GM21576 (cell line): ENCODE results near the gene B9D1.

Experiments
- ATAC-seq: cut with Tn5 transposase; IDR thresholded peaks from one replicate; pipeline ENCODE4 v1.9.1; 2021; ENCODE audit warnings: mild to moderate bottlenecking, moderate library complexity; ENCODE audit not compliant: unreplicated experiment

The B9D1 gene

GRCh38 chr17:19327031-19327783 lies 35.3 kb downstream of the B9D1 start:
- no peak for ATAC-seq

GRCh38 chr17:19325542-19325941 lies 37.0 kb downstream of the B9D1 start:
- ATAC-seq = no peak

DNA sequence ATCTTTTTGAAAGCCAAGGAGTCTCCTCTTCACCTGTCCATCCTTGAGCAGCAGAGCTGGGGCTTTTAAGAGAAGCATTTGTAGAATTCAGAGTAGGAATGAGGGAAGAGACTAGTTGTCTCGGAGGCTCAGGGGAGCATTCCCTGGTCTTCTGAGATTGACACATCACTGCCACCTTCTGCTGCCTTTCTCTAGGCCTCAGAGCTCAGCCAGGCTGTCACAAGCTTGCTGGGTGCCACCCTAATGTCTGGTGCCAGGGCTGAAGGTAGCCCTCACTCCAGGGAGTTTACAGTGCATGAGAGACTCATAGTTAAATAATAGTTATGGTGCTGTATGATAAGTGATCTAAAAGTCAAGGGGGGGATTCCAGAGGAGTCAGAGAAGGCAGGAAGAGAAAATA lies 39.7 kb downstream of the B9D1 start:
- ATAC-seq = no peak

DNA sequence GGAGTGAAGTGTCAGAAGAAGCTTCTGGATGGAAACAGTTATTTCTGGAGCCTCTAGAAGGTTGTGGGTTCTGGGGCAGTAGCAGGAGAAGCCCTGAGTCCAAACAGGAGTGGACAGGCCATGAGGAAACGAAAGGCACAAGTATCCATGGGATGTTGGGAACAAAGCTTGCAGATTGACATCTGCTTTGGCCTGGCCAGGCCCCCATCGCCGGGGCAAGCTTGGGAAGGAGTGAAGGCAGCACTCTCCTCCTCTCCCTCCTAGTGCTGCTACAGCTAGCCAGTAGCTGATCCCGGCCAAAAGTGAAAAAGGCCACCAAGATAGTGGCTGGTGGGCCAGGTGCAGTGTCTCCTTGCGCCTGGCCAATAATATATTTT lies 40.4 kb downstream of the B9D1 start:
- ATAC-seq = no peak

DNA sequence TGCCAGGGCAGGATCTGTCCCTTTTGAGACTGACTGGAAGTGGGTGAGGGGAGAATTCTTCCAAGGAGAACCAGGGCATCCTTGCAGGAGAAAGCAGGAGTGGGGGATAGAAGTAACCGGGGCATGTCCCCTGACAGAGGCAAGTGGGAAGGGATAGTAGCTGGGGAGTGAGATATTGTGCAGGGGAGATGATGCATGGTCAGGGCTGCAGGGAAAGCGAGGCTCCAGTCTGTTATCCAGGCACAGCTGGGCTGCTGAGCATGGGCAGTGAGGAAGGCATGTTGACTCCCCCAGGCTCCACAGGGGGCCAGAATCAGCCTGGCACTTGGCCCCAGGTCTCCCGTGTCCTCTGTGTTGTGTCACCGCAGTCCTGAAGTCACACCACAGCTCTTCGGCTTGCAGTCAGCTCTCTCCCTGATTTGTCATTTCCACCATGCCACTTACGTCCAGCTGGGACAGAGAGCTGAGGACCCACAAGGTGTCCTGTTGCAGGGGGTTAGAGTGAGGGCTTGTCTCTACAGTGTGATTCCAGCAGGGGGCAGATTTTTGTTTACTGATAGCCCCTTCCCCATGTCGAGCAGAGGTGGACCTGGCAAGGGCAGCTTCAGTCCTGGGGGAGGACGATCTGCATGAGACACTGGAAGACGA lies 40.9 kb downstream of the B9D1 start:
- no peak for ATAC-seq

DNA sequence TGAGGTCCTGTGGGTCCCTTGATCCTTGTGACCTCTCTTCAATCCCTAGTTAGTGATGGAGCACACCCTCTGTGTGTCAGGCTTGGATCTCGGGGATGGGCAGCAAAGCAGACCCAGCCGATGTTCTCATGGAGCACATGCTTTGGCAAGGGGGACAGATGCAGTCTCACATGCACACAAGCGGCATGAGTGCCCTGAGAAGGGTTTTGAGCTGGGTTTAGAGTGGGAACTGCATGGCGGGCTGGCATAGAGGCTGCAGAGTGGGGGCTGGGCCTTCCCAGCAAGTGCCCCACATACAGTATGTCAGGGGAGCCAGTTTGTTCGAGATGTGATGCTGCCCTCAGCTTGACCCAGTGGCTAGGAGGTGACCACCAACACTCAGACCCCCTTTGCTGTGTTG lies 41.6 kb downstream of the B9D1 start:
- no peak for ATAC-seq

DNA sequence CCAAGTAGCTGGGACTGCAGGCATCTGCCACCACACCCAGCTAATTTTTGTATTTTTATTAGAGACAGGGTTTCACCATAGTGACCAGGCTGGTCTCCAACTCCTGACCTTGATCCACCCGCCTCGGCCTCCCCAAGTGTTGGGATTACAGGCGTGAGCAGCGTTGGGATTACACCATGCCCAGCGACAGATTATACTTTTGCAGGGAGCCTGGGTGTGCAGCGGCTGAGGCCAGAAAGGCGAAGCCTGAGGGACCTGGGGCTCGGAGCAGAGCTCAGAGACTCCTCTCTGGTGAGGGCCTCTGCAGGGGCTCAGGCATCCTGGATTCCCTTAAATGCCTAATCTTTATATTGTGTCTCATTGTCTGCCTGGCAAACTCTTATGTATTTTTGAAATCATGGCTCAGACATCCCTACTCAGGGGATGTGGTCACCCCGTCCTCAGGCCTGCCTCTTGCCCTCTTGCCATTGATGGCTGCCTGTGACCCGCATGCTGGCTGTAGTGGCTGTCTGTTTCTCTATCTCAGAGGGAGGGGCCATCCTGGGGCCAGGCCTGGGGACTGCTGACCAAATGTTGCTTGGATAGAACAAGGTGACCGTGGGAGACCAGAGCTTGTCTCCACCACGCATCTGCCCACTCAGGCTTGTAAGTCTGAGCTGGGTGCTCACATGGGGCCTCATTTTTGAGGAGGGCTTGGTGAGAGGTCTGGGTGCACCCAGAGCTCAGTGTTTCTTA lies 42.6 kb downstream of the B9D1 start:
- ATAC-seq = no peak

DNA sequence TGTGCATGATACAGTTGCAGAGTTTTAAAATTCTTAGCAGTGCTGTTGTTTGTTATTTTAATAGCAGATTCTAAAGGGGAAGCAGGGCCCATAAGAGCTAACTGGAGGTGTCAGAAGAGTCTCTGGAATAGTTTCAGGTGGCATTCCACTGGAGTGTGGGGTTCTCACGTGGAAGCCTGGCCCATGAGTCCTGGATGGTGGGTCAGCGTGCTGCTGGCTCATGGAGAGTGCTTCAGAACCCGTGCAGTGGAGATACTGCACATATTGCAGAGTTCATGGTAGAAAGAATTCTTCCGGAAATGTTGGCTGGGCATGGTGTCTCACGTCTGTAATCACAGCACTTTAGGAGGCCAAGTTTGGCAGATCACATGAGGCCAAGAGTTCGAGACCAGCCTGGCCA lies 43.9 kb downstream of the B9D1 start:
- ATAC-seq = no peak

- ATAC-seq = no peak
Observed at GRCh38 chr17:19317359-19318095, 45.0 kb downstream of the B9D1 start.

DNA sequence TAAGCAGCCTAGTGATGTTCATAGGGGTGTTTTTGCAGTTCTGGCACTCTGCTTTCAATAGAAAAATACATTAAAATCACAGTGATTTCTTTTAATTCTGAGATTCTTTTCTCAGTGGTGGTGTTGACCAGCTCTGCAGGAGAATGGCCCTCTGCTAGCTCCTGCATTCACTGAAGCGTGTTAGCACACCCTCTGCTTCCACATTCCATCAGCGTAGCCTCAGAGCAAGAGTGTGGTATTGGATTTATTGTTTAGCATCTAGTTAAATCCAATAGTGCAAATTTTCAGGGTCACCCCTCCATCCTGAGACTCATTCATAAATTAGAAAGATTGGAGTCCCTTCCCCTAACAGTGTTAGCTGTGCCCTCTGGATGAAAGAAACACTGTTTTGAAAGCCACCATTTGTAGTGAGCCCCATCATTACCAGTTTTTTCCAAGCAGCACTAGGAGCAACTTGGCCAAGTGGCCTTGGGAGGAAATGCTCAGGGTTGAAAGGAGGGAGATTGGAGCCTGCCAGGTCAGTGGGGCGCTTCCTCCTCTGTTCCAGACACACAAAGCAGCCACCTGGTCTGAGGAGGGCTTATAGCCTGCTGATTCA lies 45.7 kb downstream of the B9D1 start:
- ATAC-seq = no peak

GRCh38 chr17:19315104-19315503 lies 47.4 kb downstream of the B9D1 start:
- no peak for ATAC-seq

GRCh38 chr17:19313746-19314651 lies 48.5 kb downstream of the B9D1 start:
- ATAC-seq = no peak

- ATAC-seq = no peak
Observed at GRCh38 chr17:19313066-19313745, 49.3 kb downstream of the B9D1 start.

GRCh38 chr17:19312406-19312805 lies 50.1 kb downstream of the B9D1 start:
- no peak for ATAC-seq

- ATAC-seq = no peak
Observed at GRCh38 chr17:19311421-19312215, 50.9 kb downstream of the B9D1 start.

GRCh38 chr17:19311016-19311415 lies 51.5 kb downstream of the B9D1 start:
- ATAC-seq = no peak

DNA sequence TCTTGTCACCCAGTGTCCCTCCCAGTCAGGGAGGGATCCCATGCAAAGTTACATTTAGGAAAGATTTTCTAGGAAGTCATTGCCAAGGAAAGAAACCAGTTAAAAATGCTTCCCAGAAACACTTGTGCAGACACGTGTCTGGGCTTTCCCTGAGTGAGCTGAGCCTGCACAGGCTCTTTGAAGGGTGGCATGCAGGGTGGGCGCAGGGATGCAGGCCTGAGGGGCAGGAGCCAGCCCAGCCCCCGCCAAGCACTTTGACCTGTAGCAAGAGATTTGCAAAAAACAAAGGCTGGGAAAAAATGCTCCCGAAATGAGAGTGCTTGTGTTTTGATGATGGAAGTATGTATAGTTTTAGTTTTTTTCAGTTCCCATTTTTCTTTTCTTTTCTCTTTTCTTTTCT lies 52.4 kb downstream of the B9D1 start:
- no peak for ATAC-seq

GRCh38 chr17:19309701-19310100 lies 52.8 kb downstream of the B9D1 start:
- no peak for ATAC-seq

- ATAC-seq = no peak
Observed at GRCh38 chr17:19308398-19308797, 54.1 kb downstream of the B9D1 start.
